ENCODE measurements around the gene MLLT3. TPM values are rescaled to one million over a fixed set of nuclear protein-coding genes. Genes with fewer than 3 reads are reported as not detected.

Gene MLLT3
- total RNA-seq, 2 donors from 2014 or later = 8.1 to 9.6 TPM

DNA sequence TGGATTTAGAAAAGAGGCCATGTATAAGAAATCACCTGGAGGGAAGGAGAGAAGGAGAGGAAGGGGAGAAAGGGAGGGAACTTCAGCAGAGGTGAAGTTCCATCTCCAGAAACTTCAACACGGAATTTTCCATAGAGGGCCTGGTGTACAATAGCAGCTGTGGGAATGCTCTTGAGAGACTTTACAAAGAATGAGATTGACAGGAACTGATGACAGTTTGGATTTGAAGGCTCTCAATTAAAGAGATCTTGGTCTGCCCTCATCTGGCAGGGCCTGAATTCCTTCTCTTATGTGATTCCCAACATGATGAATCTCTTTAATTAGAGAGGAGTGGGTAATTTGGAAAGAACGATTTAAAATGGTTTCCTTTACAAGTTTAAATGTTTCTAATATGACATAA is 143.5 kb downstream of the MLLT3 start:
- DNase-seq (ENCODE audit: low spot score) (no peak), ATAC-seq (ENCODE audit: insufficient number of reproducible peaks, low FRiP score, low read depth) (no peak)
- H3K36me3 ChIP-seq = no peaks in the 10 kb centered on the region
- TF ChIP-seq, protein P1, sequence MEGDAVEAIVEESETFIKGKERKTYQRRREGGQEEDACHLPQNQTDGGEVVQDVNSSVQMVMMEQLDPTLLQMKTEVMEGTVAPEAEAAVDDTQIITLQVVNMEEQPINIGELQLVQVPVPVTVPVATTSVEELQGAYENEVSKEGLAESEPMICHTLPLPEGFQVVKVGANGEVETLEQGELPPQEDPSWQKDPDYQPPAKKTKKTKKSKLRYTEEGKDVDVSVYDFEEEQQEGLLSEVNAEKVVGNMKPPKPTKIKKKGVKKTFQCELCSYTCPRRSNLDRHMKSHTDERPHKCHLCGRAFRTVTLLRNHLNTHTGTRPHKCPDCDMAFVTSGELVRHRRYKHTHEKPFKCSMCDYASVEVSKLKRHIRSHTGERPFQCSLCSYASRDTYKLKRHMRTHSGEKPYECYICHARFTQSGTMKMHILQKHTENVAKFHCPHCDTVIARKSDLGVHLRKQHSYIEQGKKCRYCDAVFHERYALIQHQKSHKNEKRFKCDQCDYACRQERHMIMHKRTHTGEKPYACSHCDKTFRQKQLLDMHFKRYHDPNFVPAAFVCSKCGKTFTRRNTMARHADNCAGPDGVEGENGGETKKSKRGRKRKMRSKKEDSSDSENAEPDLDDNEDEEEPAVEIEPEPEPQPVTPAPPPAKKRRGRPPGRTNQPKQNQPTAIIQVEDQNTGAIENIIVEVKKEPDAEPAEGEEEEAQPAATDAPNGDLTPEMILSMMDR (IDR thresholded peaks at IDR 0.05) = no peak
- H3K4me3 ChIP-seq = no peak overlapping the region
- peaks cover 0 to 19% of the 10 kb centered on the region in 2 donors for H3K4me1 ChIP-seq (ENCODE audit: control insufficient read depth in 1 of 2, low read depth in 2 of 2)
- no peak overlapping the region for H3K27ac ChIP-seq
- no peaks in the 10 kb centered on the region for H3K9me3 ChIP-seq
- no peaks in the 10 kb centered on the region for H3K27me3 ChIP-seq (replicated peaks; ENCODE audit: insufficient read depth)

DNA sequence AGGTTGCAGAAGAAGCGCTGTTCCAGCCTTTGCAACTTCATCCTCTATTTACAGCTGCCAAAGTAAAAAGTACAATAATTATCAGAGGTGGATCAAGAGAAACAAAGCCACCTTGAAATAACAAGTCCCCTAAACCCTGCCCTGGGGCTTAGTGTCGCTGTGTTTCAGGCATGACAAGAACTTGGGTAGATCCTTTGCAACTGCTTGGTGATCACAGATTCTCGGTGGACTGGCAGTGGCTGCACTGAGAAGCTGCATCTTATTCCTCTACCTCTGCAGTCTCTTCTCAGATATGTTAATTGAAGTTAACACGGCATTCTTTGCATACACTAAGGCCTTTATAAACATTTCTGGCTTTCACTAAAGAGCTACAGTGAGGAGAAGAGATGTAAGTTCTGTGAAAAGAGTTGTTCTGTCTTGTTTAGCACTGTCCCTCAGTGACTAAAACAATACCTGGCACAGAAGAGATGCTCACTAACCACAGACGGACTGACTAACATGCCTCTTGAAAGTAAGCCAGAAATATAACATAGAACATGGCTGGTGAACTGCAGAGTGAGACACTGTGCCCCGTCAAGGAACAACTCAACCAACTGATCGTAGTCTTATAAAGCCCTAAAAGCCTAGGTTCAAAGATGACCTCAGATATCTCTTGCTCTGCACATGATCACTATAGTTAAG is 144.2 kb downstream of the MLLT3 start:
- DNase-seq (ENCODE audit: low spot score) = no peak
- no peaks in the 10 kb centered on the region for H3K9me3 ChIP-seq
- H3K4me3 ChIP-seq = no peak overlapping the region
- no peak for ATAC-seq (ENCODE audit: insufficient number of reproducible peaks, low FRiP score, low read depth)
- peaks cover 0 to 19% of the 10 kb centered on the region in 2 donors for H3K4me1 ChIP-seq (ENCODE audit: control insufficient read depth in 1 of 2, low read depth in 2 of 2)
- TF ChIP-seq, protein P1 (IDR thresholded peaks at IDR 0.05) = no peak
- H3K27me3 ChIP-seq (replicated peaks; ENCODE audit: insufficient read depth) = no peaks in the 10 kb centered on the region
- H3K36me3 ChIP-seq = no peaks in the 10 kb centered on the region
- H3K27ac ChIP-seq = no peak overlapping the region

GRCh38 chr9:20476912-20477521 is 145.3 kb downstream of the MLLT3 start:
- H3K4me1 ChIP-seq (ENCODE audit: control insufficient read depth in 1 of 2, low read depth in 2 of 2) = peaks cover 3 to 28% of the 10 kb centered on the region in 2 donors

DNA sequence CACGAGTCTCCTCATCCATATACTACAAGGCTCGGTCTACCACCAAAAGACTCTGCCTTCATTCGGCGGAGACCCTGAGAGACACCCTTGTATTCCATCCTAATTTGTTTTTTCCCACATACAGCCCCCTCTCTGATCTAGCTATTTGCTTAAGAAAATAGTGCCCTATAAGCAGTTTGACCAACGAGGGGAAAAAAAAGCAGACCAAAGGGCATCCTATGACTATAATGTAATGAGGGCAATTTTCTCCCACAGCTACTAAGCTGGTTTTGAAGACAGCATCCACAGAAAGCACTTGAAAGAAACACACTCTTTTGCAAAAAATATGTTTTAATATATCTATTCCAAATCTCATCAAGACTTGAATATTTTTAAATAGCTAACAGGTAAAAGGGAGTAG is 147.8 kb downstream of the MLLT3 start:
- Histone ChIP-seq H3K36me3 (no peaks in the 10 kb centered on the region), H3K4me1 (ENCODE audit: control insufficient read depth in 1 of 2, low read depth in 2 of 2) (peaks cover 3 to 28% of the 10 kb centered on the region in 2 donors), H3K27me3 (replicated peaks; ENCODE audit: insufficient read depth) (no peaks in the 10 kb centered on the region), H3K27ac (no peak overlapping the region), H3K4me3 (no peak overlapping the region), H3K9me3 (no peaks in the 10 kb centered on the region)
- ATAC-seq (ENCODE audit: insufficient number of reproducible peaks, low FRiP score, low read depth) (no peak), DNase-seq (ENCODE audit: low spot score) (no peak)
- TF ChIP-seq, protein P1 (IDR thresholded peaks at IDR 0.05) = no peak

More at GRCh38 chr9:20476912-20477521, 145.3 kb downstream of the MLLT3 start:
- TF ChIP-seq, protein P1 (IDR thresholded peaks at IDR 0.05) = no peak
- H3K9me3 ChIP-seq = no peaks in the 10 kb centered on the region
- no peaks in the 10 kb centered on the region for H3K27me3 ChIP-seq (replicated peaks; ENCODE audit: insufficient read depth)
- DNase-seq (ENCODE audit: low spot score) = no peak
- no peaks in the 10 kb centered on the region for H3K36me3 ChIP-seq
- H3K4me3 ChIP-seq = no peak overlapping the region
- H3K27ac ChIP-seq = no peak overlapping the region
- no peak for ATAC-seq (ENCODE audit: insufficient number of reproducible peaks, low FRiP score, low read depth)

DNA sequence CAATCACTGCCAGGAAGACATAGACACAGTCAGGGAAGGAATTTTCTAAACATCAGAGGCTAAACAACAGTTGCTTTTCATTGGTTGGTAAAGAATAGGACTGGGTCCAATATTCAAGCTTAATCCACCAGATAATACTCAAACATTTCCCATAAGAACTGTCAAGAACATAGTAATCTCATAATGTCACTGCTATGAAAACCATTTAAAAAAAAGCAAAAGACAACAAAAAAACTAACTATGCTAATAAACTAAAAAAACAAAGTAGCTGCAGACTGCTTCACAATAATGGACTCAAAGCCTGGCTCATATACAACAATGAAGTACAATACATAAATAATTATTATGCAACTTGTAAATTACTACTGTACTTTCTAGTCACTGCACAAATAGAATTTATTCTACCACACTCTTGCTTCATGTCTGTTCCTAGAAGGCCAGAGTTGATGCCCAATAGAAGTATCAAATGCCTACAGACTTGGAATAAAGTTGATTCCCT is 148.7 kb downstream of the MLLT3 start:
- no peaks in the 10 kb centered on the region for H3K27me3 ChIP-seq (replicated peaks; ENCODE audit: insufficient read depth)
- peaks cover 3 to 28% of the 10 kb centered on the region in 2 donors for H3K4me1 ChIP-seq (ENCODE audit: control insufficient read depth in 1 of 2, low read depth in 2 of 2)
- no peaks in the 10 kb centered on the region for H3K9me3 ChIP-seq
- ATAC-seq (ENCODE audit: insufficient number of reproducible peaks, low FRiP score, low read depth) (no peak), DNase-seq (ENCODE audit: low spot score) (no peak)
- H3K36me3 ChIP-seq = no peaks in the 10 kb centered on the region
- H3K4me3 ChIP-seq = no peak overlapping the region
- H3K27ac ChIP-seq = no peak overlapping the region
- TF ChIP-seq, protein P1 (IDR thresholded peaks at IDR 0.05) = no peak
